Epidermal melanocyte (primary cell): ENCODE results near the gene CCSER1.
A peak's percentile ranks its signal among the peaks of the same experiment; 100 is the strongest.
"Not testable (repeated sequence)": the region's sequence is repeated elsewhere in the genome, so short reads cannot be mapped to it uniquely, and the experiment has no call there.

Experiments
- DNase-seq: peaks from one replicate; pipeline ENCODE4 v3.0.0; 2011; ENCODE audit warnings: low spot score; ENCODE audit not compliant: insufficient read length

Gene CCSER1

DNA sequence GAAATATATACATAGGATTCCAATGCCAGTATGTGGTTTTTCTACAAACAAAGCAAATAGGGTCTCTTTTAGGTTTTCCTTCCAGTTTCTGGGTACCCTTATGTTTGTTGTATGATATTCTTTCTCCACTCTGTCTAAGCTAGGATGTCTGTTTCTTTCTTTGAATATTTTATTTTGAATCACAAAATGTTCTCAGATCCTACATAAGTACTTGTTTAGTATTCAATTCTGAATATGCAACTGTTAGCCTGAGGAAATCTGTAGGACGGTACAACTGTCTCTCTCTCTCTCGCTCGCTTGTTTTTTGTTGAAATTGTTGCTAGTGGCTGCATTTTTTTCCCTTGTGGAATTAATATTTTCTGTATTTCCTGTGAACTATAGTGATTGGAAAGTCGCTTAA is 163.2 kb downstream of the CCSER1 start:
- no peak for DNase-seq

DNA sequence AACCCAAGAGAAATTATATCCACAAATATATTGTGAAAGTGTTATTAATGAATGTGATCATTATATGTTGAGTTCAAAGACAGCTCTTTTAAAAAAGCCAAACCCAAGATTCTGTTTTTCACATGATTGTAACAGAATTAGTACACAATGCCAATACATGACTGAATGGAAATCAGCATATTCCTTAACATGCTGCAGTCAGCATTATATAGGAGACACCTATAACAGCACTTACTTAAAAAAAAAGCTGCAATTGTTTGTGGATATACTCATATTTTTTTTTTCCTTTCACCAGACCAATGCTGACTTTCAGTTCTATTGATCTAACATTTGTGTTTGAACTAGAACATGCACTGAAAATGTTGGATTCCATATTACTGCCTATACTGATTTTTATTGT is 165.2 kb downstream of the CCSER1 start:
- no peak for DNase-seq

DNA sequence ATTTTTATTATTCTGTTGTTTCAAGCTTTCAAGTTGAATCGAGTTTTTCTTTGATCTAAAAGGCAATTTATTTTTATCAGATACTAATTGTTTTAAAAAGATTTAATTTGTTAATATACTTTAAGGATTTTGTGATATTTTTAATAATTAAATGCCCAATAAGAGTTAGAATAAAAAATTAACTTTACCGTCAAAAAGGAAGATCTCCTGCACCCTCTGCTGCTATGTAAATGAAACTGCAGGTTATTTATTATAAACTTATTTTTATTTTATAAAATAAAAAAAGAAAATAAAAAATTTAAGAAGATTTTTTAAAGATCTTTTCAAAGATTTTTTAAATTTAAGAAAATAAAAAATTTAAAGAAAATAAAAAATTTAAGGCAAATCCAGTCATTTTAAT is 166.1 kb downstream of the CCSER1 start:
- DNase-seq: no peak

DNA sequence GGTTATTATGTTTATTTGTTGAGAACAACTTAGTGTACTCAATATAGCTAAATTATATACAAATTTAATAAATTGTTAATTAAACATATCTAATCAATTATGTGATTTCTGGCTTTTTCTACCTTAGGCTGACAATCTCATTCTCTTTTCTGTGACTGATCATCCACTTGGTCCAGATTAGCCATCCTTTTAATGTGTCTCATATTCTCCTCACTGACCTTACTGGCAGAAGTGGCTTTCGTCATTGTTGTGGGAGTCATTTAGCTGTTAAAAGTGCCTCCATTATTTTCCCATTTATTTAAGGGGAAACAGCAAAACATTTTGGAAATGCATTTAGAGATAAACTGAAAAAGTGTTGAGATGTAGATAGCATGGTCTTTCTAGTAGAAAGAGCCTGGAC is 172.2 kb downstream of the CCSER1 start:
- DNase-seq: no peak

- DNase-seq: no peak
Measured at GRCh38 chr4:90306810-90307209, 179.6 kb downstream of the CCSER1 start.

- DNase-seq: not testable (repeated sequence)
Measured at GRCh38 chr4:90317140-90317539, 189.9 kb downstream of the CCSER1 start.

DNA sequence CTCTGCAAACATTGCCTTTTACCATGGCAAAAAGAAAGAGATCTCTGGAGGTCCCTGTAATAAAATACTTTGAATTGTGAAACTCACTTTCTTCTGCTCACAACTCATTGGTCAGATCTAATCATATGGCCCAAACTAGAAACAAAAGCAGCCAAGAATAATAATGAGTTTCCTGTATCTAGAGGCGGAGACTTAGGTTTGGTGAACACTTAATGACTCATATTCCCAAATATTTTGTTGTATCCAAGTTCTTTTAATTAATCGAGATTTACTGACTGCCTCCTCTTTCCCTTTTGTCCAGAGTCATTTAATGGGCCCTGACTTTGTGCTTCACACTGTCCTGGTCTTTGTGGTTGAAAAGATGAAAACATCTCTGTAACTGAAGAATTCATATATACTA is 190.6 kb downstream of the CCSER1 start:
- no peak for DNase-seq

- DNase-seq: no peak
Measured at GRCh38 chr4:90318193-90318592, 191.0 kb downstream of the CCSER1 start.

DNA sequence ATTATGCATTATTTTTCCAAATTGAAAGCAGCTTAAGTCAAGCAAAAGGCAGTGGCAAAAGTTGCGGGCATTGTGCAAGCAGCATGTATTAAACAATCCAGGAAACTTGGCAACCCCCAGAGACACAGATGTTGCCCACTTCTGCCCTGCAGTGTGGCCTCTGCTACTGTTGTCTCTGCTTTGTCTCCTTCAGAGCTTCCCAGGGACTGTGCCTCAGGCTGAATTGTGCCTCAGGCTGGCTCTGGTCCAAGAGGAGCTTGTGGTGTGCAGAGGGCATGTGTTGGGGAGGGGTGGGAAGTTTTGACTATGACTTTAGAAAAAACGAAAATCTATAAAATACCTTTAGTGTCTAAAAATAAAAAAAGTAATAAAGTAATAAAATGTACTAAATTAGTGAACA is 201.4 kb downstream of the CCSER1 start:
- peak; percentile 14 for DNase-seq

GRCh38 chr4:90330546-90330945 is 203.4 kb downstream of the CCSER1 start:
- no peak for DNase-seq

DNA sequence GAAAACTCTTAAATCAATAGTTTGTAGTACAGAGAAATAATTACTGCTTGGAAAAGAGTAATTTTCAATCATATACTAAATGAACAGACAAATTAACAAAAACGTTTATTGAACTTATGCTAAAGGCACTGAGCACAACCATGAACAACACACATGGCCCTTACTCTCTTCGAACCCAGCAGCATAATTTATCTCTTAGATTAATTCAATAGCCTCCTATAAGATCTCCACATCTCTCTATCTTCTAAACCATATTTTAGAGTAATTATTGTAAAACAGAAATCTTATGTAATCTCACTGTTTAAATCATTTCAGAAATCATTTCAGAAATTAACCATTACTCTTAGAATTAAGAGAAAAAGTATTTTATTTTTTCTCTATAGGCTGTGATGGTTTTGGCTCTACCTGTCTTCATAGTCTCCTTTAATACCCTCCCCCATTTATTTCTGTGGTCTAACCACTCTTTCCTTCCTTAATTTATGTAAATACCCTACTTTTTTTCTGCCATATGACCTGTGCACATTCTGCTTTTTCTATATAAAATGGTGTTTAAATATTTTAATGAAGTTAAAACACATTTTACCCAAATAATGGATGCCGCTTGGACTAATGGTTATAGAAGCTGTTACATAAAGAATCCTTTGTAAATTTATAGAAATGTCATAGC is 218.5 kb downstream of the CCSER1 start:
- no peak for DNase-seq

GRCh38 chr4:90349636-90350035 is 222.4 kb downstream of the CCSER1 start:
- no peak for DNase-seq

DNA sequence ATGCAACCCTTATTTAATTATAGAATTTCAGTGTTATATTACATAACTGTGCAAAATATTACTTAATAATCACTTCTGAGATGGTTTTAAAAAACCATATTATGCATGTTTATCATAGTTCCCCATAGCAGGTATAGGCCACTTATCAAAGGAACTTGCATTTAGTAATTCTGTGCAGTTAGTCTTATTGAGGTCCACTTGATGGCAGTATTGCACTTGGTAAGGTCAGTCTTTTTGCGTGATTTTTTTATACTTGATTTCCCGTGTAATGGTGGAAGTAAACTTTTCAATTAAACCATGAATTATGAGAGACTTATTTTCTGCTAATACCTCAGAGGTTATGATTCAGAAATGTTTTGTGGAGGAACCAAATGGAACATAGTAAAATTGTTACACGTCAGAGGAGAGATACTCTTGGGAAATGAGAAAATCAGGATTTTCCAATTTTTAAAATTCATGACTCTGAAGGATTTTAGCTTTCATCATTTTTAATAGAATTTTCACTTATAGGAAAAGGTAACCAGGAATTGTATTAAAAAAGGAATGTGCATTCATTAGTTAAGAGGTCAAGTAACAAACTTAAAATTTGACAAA is 230.0 kb downstream of the CCSER1 start:
- peak; percentile 22 for DNase-seq

DNA sequence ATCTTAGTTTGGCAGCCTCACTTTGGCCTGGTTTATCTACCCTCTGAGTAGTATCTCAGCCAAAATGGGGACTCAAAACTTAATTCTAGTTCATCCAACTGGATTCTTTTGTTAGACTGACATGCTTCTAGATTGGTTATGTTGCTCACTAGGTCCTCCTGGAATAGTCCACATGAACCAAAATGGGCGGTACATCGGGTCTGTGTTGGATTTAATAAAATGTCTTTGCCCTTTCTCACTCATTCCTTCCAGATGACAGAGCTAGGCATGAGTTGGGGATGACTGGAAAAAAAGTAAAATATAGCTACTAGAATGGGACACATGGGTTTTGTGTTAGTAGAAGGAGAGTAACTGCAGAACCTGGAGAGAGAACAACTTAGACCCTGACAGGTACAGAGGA is 247.9 kb downstream of the CCSER1 start:
- DNase-seq: no peak

DNA sequence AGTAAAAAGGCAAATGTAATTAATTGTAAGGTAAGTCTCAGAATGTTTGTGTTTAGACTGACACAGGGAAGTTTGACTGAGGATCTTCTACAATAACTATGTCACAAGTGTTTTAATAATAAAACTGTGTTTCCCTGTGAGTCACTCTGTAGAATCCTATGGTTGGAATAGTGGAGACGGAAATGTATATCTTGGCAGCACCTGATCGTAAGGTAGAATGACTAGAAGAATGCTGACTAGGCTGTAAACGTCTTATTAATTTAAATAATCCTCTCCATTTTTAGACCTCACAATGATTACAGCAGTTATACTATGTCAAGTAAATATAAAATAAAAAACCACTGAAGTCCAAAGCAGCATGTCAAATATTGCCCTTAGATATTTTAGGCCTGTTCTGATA is 266.0 kb downstream of the CCSER1 start:
- no peak for DNase-seq

- no peak for DNase-seq
Measured at GRCh38 chr4:90403781-90404180, 276.6 kb downstream of the CCSER1 start.

DNA sequence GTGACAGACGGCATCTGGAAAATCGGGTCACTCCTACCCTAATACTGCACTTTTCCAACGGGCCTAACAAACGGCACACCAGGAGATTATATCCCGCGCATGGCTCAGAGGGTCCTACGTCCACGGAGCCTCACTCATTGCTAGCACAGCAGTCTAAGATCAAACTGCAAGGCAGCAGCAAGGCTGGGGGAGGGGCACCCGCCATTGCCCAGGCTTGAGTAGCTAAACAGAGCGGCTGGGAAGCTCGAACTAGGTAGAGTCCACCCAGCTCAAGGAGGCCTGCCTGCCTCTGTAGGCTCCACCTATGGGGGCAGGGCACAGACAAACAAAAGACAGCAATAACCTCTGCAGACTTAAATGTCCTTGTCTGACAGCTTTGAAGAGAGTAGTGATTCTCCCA is 280.7 kb downstream of the CCSER1 start:
- not testable (repeated sequence) for DNase-seq

- not testable (repeated sequence) for DNase-seq
Measured at GRCh38 chr4:90412786-90413185, 285.6 kb downstream of the CCSER1 start.

DNA sequence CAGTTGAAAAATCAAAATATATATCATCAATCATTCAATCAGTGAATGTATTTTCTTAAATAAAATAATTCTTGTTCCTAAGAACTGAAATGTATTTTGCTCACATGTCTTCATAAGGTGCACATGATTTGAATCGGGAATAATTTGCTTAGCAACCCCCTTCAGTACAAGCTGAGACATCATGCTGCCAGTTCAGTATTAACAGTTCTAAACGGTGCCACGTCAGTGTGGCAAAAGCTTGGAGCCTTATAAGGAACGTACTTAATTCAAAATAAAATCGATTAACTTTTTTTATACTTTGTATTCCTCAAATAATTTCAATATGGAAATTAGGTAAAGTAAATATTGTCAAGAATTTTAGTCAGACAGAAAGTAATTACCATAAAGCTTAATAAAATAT is 287.9 kb downstream of the CCSER1 start:
- no peak for DNase-seq

- peak; percentile 37 for DNase-seq
Measured at GRCh38 chr4:90419124-90419711, 292.0 kb downstream of the CCSER1 start.

DNA sequence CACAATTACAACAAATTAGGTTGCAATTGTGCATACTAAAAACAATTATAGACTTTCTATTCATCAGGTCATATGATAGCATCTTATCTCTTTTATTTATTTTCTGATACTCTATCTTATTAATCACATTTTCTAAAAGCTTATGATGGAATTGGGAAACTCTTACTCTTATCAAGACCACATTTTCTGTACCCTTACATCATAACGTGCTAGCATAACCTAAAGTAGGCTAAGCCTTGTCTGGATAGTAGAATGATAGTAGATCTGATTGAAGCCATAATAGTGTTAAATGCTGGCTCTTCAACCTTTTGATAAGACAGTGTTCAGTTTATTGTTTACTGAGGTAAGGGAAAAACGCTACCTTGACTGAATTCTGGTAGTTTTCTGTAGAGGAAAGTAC is 294.0 kb downstream of the CCSER1 start:
- no peak for DNase-seq

- no peak for DNase-seq
Measured at GRCh38 chr4:90425893-90426292, 298.7 kb downstream of the CCSER1 start.

DNA sequence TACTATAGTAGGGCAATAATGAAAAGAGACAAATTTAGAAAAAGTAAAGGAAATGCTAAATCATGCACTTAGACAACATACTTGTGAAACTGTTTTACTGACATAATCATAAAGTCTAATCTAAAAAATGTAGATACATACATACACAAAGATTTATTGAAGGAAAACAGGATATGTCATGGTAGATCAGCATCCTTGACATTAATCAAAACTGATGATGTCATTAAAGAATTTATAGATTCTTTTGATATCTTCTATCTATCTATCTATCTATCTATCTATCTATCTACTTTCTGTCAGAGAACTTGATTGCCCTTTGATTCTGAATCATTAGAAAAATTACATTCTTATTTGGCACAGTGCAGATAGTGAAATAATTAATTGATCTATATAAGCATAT is 311.3 kb downstream of the CCSER1 start:
- DNase-seq: no peak
